SK-N-SH (cell line): ENCODE measurements around the gene CHGA.

Experiments used
- CHD2 ChIP-seq: fragments of 150-350 bp; IDR thresholded peaks from 2 replicates; pipeline ENCODE4 v1.6.1; 2018; ENCODE audit warnings: low read length; ENCODE audit not compliant: partially characterized antibody
- EP300 ChIP-seq, 2 experiments: IDR thresholded peaks; 2 replicates each; pipeline versions ENCODE4 v1.4.0 to v1.6.1; 2012; ENCODE audit warnings: borderline replicate concordance in 1 of 2, low read depth in 1 of 2, low read length in 1 of 2
- TAF1 ChIP-seq: IDR thresholded peaks from 2 replicates; pipeline ENCODE4 v1.6.1; 2012; ENCODE audit warnings: low read depth, mild to moderate bottlenecking, low read length, moderate library complexity, borderline replicate concordance
- TCF12 ChIP-seq: IDR thresholded peaks from 2 replicates; pipeline ENCODE4 v1.4.0; 2012
- TF ChIP-seq, protein P1 (sequence below): fragments of 200-600 bp; sonication (generic); IDR thresholded peaks from 2 replicates; pipeline ENCODE4 v1.6.1; 2017; ENCODE audit warnings: antibody characterized with exemption, mild to moderate bottlenecking, moderate library complexity
- TF ChIP-seq, protein P2 (sequence below): IDR thresholded peaks from 2 replicates; pipeline ENCODE4 v1.4.0; 2012; ENCODE audit warnings: low read depth, borderline replicate concordance
- TF ChIP-seq, protein P3 (sequence below): fragments of 150-350 bp; IDR thresholded peaks from 2 replicates; pipeline ENCODE4 v1.6.1; 2016; ENCODE audit warnings: mild to moderate bottlenecking, low read depth, low read length

DNA sequence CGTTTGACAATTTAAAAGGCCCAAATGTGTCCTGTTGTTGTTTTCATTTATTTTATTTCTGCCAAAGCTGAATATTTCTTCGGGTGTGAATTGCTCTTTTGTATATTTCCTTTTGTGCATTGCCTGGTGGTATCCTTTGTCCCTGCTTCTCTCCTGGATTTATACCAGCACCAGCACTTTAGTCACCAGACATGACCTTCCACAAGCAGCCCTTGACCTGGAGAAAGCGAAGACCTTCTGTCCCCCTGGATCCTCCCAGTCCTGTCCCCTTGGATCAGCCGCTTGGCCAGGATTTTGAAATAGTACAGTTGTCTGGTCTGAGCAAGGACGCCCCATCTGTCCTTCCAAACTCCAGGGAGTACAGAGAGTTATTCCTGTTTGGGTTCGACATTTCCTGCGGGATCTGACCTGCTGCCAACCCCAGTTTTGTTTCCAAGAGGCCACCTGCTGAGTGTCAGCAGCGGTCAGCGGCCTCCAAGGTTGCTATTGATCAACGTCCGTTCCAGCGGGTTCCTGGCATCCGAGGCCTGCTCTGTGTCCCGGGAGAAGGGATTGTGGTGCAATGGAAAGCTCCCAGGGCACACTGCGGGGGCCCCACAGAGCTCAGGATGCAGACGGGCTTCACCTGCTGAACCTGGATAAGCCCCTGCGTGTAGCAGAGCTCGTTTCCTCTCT is 45.1 kb upstream of the CHGA start:
- TF ChIP-seq, protein P1, sequence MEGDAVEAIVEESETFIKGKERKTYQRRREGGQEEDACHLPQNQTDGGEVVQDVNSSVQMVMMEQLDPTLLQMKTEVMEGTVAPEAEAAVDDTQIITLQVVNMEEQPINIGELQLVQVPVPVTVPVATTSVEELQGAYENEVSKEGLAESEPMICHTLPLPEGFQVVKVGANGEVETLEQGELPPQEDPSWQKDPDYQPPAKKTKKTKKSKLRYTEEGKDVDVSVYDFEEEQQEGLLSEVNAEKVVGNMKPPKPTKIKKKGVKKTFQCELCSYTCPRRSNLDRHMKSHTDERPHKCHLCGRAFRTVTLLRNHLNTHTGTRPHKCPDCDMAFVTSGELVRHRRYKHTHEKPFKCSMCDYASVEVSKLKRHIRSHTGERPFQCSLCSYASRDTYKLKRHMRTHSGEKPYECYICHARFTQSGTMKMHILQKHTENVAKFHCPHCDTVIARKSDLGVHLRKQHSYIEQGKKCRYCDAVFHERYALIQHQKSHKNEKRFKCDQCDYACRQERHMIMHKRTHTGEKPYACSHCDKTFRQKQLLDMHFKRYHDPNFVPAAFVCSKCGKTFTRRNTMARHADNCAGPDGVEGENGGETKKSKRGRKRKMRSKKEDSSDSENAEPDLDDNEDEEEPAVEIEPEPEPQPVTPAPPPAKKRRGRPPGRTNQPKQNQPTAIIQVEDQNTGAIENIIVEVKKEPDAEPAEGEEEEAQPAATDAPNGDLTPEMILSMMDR: no peak
- TF ChIP-seq, protein P2, sequence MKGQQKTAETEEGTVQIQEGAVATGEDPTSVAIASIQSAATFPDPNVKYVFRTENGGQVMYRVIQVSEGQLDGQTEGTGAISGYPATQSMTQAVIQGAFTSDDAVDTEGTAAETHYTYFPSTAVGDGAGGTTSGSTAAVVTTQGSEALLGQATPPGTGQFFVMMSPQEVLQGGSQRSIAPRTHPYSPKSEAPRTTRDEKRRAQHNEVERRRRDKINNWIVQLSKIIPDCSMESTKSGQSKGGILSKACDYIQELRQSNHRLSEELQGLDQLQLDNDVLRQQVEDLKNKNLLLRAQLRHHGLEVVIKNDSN: no peak
- TF ChIP-seq CHD2: no peak
- TF ChIP-seq TCF12: no peak
- TF ChIP-seq EP300 (IDR thresholded peaks at IDR 0.05; ENCODE audit: borderline replicate concordance in 1 of 2, low read depth in 1 of 2, low read length in 1 of 2): no peak
- TF ChIP-seq TAF1: no peak
- TF ChIP-seq, protein P3, sequence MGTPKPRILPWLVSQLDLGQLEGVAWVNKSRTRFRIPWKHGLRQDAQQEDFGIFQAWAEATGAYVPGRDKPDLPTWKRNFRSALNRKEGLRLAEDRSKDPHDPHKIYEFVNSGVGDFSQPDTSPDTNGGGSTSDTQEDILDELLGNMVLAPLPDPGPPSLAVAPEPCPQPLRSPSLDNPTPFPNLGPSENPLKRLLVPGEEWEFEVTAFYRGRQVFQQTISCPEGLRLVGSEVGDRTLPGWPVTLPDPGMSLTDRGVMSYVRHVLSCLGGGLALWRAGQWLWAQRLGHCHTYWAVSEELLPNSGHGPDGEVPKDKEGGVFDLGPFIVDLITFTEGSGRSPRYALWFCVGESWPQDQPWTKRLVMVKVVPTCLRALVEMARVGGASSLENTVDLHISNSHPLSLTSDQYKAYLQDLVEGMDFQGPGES: no peak
